Measurements from ENCODE around the gene B3GALT2. TPM values are rescaled to one million over a fixed set of nuclear protein-coding genes. Genes with fewer than 3 reads are reported as not detected.

B3GALT2 gene
- total and polyA plus RNA-seq, 9 donors: 2.5 to 8.0 (median 4.6) TPM

- TF ChIP-seq POLR2A (IDR thresholded peaks at IDR 0.05): no peak
- no peak for TF ChIP-seq CTCF (IDR thresholded peaks at IDR 0.05)
- no peak for TF ChIP-seq EP300 (IDR thresholded peaks at IDR 0.05)
- Histone ChIP-seq H3K27me3 (no peaks in the 10 kb centered on the region), H3K4me1 (ENCODE audit: insufficient read depth) (no peaks in the 10 kb centered on the region), H3K36me3 (no peaks in the 10 kb centered on the region), H3K9me3 (no peaks in the 10 kb centered on the region), H3K27ac (no peak overlapping the region), H3K4me3 (no peak overlapping the region)
- WGBS, 3 donors: 93 to 94% (median 93%) methylated on average over 3 of the region's 3 CpGs
- intact Hi-C loops (cut with DNase I): no loop called here
- no peak for DNase-seq
Observed at GRCh38 chr1:193156117-193156821, 30.1 kb downstream of the B3GALT2 start.

GRCh38 chr1:193144999-193145398, 41.4 kb downstream of the B3GALT2 start:
- Histone ChIP-seq H3K9me3 (no peaks in the 10 kb centered on the region), H3K27me3 (no peaks in the 10 kb centered on the region), H3K36me3 (no peaks in the 10 kb centered on the region), H3K4me3 (no peak overlapping the region), H3K27ac (no peak overlapping the region), H3K4me1 (ENCODE audit: insufficient read depth) (no peaks in the 10 kb centered on the region)
- WGBS, 3 donors: 73 to 82% (median 79%) methylated on average over 1 of the region's 1 CpG
- no peak for TF ChIP-seq POLR2A (IDR thresholded peaks at IDR 0.05)
- no peak for TF ChIP-seq EP300 (IDR thresholded peaks at IDR 0.05)
- no peak for TF ChIP-seq CTCF (IDR thresholded peaks at IDR 0.05)
- intact Hi-C loops (cut with DNase I): no loop called here
- DNase-seq: no peak

GRCh38 chr1:193144361-193144938, 42.0 kb downstream of the B3GALT2 start:
- no peak for DNase-seq
- WGBS, 3 donors: 73 to 74% (median 74%) methylated on average over 5 of the region's 5 CpGs
- intact Hi-C loops (cut with DNase I): no loop called here
- H3K4me3 ChIP-seq: no peak overlapping the region
- H3K9me3 ChIP-seq: no peaks in the 10 kb centered on the region
- no peaks in the 10 kb centered on the region for H3K27me3 ChIP-seq
- no peak overlapping the region for H3K27ac ChIP-seq
- no peaks in the 10 kb centered on the region for H3K36me3 ChIP-seq
- TF ChIP-seq POLR2A (IDR thresholded peaks at IDR 0.05) (no peak), EP300 (IDR thresholded peaks at IDR 0.05) (no peak), CTCF (IDR thresholded peaks at IDR 0.05) (no peak)
- no peaks in the 10 kb centered on the region for H3K4me1 ChIP-seq (ENCODE audit: insufficient read depth)

GRCh38 chr1:193143285-193143684, 43.1 kb downstream of the B3GALT2 start:
- Histone ChIP-seq H3K4me3 (no peak overlapping the region), H3K36me3 (no peaks in the 10 kb centered on the region), H3K27me3 (no peaks in the 10 kb centered on the region), H3K4me1 (ENCODE audit: insufficient read depth) (no peaks in the 10 kb centered on the region), H3K9me3 (no peaks in the 10 kb centered on the region), H3K27ac (no peak overlapping the region)
- 53 to 64% (median 58%) methylated on average over 1 of the region's 1 CpG for WGBS, 3 donors
- DNase-seq: no peak
- intact Hi-C loops (cut with DNase I): no loop called here
- no peak for TF ChIP-seq CTCF (IDR thresholded peaks at IDR 0.05)
- no peak for TF ChIP-seq EP300 (IDR thresholded peaks at IDR 0.05)
- no peak for TF ChIP-seq POLR2A (IDR thresholded peaks at IDR 0.05)

All from ovary (tissue), 9 donors.